Suprapubic skin (tissue), 3 donors: ENCODE results near the gene MADCAM1.

Experiments used
- CTCF ChIP-seq, 2 donors: fragments of 200-600 bp in 1 of 2; fragments of 450-650 bp in 1 of 2; sonication (generic) in 1 of 2; IDR thresholded peaks; one replicate each; pipeline ENCODE4 v1.5.1; 2016 to 2019; ENCODE audit warnings: antibody characterized with exemption in 2 of 2, mild to moderate bottlenecking in 1 of 2, moderate library complexity in 1 of 2
- POLR2AphosphoS5 ChIP-seq, 3 donors: sonication (generic); formaldehyde crosslinking; IDR thresholded peaks; one replicate each; pipeline ENCODE4 v1.6.1; 2017; ENCODE audit warnings: antibody characterized with exemption in 3 of 3

GRCh38 chr19:518598-519231, 22.4 kb downstream of the MADCAM1 start:
- TF ChIP-seq CTCF (IDR thresholded peaks at IDR 0.05) (no peak), POLR2AphosphoS5 (IDR thresholded peaks at IDR 0.05) (no peak)
